ENCODE measurements around the gene EPRS1.
"Not testable (repeated sequence)": the region's sequence is repeated elsewhere in the genome, so short reads cannot be mapped to it uniquely, and the experiment has no call there.

Gene EPRS1

DNA sequence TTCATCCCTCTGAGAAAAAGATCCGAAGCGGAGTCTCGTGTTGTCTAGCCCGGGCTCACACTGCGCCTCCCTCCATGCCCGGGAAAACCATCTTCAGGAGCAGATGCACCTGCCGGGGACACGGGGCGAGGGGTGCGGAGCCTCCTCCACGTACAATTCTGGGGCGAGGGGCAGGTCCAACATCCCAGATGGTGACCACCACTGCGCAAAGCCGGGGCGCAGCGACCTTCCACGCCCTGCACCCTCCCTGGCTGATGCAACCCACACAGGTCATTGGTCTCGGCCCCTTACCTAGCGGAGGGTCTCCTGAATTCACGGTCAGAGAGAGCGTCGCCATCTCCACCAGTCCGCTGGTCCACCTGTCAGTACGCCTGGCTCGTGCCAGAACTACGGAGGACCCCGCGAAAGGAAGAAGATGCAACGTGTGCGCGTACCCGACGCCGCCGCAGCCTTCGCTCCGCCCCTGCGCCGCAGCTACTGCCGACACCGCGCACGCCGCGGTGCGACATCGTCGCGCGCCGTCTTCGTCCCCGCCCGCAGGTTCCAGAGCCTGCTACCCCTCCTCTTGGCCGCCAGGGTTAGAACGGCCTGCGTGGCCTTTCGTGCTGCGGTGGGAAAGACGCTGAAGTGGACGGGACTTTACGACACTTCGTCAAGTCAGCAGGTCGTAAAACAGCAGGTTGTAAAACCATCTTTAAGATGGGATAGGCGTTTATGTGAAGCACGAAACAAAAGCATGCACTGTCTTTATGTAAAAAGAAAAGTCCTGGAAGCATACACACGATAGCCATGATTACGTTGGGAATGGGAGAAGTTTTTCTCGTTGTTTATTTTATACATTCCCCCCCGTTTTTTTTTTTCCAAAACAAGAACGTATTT, at the start of gene EPRS1:
EPRS1 (minus strand) TSS at position 454 of the 879 bp plus-strand sequence; CDS start at position 337, 117 bp downstream.
- Mint-ChIP-seq H3K27me3 (ENCODE audit: low read depth) (no peaks in the 10 kb centered on the region), H3K4me3 (peak within 1 kb of the TSS; percentile 100)
- DNase-seq (ENCODE audit: low spot score) = peak; percentile 96

DNA sequence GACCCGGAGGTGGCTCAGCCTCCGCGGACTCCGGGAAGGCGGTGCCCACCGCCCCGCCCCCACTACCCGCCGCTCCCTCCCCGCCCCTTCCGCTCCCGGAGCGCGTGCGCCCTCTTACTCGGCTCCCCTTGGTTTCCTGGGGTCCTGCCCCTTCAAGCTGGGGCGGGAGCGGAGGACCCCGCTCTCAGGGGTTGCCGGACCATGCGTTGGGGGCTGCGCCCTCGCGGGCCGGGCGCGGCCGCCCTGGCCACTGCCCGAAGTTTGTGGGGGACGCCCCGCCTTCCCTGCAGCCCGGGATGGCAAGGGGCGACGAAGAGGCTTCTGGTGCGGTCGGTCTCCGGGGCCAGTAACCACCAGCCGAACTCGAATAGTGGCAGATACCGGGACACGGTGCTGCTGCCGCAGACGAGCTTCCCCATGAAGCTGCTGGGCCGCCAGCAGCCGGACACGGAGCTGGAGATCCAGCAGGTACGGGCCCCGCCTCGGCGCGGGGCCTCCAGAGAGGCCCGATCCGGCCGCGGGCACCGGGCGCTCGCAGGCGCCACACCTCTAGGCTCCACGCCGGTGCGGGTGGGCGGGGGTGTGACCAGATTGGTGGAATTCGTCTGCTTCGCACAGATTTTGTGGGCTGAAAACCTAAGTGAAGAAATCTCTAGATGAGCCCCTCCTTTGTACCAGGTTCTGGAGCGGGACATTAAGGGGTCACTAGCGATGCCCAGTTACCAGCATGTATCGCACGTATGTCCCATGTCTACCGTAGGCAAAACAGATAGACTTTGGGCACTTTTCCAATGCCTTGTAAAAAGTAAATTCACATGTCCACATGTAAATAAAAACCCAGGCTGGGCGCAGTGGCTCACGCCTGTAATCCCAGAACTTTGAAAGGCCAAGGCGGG, 48.0 kb upstream of the EPRS1 start, which contains the start of gene IARS2:
IARS2 (plus strand) TSS at position 117 of the 896 bp plus-strand sequence; CDS start at position 202, 85 bp downstream.
- DNase-seq (ENCODE audit: low spot score) = peak; percentile 85
- H3K27me3 Mint-ChIP-seq (ENCODE audit: low read depth) = peaks cover 2% of the 10 kb centered on the region
- H3K36me3 Mint-ChIP-seq (ENCODE audit: low read depth) = peaks cover 23% of the 10 kb centered on the region
- H3K4me1 Mint-ChIP-seq (ENCODE audit: low read depth) = peaks cover 16% of the 10 kb centered on the region
- H3K27ac Mint-ChIP-seq = peak within 1 kb of the TSS; percentile 49
- peak within 1 kb of the TSS; percentile 54 for H3K4me3 Mint-ChIP-seq
- no peaks in the 10 kb centered on the region for H3K9me3 Mint-ChIP-seq

More for the DNA sequence above, at the start of gene EPRS1:
- peak within 1 kb of the TSS; percentile 98 for H3K27ac Mint-ChIP-seq
- peaks cover 10% of the 10 kb centered on the region for H3K36me3 Mint-ChIP-seq (ENCODE audit: low read depth)
- peaks cover 27% of the 10 kb centered on the region for H3K4me1 Mint-ChIP-seq (ENCODE audit: low read depth)
- H3K9me3 Mint-ChIP-seq = no peaks in the 10 kb centered on the region

DNA sequence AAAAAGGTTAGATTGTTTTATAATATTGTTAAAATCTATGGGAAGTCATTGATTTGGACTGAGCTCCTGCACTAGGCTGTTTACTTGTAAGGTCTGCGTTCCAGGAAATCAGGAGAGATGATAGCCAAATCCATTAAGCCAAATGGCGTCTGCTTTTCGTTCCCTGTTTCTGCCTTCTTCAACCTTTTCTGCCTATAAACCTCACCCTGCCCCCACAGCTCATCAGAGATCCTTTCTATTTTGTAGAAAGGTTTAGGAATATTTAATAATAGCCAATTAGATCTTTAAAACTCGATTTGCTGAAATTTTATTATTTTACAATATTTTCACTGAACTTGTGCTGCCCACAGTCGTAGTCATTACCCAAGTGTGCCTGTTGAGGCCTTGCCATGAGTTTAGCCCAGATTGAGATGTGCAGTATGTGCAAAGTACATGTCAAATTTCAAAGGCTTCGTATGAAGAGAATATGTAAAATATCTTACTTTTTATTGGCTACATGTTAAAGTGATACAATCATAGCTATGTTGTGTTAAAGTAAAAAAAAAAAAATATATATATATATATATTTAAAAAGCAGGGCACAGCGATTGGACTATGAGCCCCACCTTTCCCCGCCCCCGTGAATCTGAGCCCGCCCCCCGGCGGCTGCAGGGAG, 47.2 kb upstream of the EPRS1 start:
- Mint-ChIP-seq H3K4me1 (ENCODE audit: low read depth) (peaks cover 16% of the 10 kb centered on the region), H3K36me3 (ENCODE audit: low read depth) (peaks cover 22% of the 10 kb centered on the region), H3K9me3 (no peaks in the 10 kb centered on the region), H3K27me3 (ENCODE audit: low read depth) (peaks cover 2% of the 10 kb centered on the region), H3K4me3 (no peak overlapping the region), H3K27ac (peak overlapping the region; percentile 49)
- DNase-seq (ENCODE audit: low spot score) = no peak

DNA sequence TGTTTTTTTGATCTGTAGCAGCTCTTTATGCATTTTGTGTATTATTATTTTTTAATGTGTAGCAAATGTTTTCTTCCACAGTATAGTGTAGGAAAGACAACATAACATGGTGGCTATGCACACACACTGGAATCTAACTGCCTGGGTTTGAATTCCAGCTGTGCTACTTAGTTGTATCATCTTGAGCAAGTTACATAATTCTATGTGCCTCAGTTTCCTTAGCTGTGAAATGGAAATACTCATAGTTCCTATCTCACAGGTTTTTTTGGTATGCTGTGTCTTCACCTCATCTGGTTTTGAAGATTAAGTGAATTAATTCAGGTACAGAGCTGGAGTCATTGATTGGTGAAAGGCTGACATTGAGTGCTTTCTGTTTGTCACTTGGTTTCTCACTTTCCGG, 46.4 kb upstream of the EPRS1 start:
- no peak for DNase-seq (ENCODE audit: low spot score)
- H3K27me3 Mint-ChIP-seq (ENCODE audit: low read depth) = peaks cover 2% of the 10 kb centered on the region
- no peak overlapping the region for H3K4me3 Mint-ChIP-seq
- peaks cover 17% of the 10 kb centered on the region for H3K36me3 Mint-ChIP-seq (ENCODE audit: low read depth)
- H3K4me1 Mint-ChIP-seq (ENCODE audit: low read depth) = peaks cover 14% of the 10 kb centered on the region
- H3K9me3 Mint-ChIP-seq = no peaks in the 10 kb centered on the region
- H3K27ac Mint-ChIP-seq = no peak overlapping the region

DNA sequence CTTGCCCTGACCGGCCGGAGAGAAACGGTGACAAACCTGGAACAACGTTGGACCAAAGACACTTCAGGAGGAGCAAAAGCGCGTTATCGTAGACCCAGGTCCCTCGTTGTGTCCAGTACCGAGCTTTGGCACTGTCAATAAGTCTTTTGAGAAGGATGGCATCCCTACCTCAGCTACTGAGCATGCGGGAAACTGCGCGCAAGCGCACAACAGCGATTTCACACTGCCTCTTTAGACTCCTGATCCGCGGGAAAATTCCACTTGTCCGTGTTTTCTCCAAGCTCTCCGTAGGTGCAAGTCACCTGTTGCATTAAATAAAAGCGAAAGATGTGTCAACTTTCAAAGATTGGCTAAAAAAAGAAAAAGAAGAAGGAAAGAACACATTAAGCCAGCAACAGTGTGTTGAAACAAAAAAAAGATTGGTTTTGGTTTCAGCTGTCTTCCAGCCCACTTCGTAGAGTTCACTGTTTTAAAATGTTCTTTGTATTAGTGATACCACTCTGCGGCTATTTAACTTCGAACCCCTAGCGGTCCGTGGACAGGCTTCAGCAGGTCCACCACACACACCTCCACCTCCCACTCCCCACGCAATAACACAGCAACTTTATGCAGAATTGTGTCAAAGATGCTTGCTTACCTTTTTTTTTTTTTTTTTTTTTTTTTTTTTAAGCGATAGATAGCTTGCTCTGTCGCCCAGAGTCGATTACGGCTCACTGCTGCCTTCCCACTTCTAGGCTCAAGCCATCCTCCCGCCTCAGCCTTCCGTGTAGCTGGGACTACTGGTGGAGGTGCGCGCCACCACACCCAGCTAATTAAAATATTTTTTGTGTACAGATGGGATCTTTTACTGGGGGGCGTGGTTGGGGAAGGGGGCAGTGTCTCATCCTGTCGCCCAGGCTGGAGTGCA, 43.6 kb upstream of the EPRS1 start, which contains the start of gene BPNT1:
BPNT1 (minus strand) TSS at position 139 of the 907 bp plus-strand sequence. CDS start 9,942 bp downstream, outside the sequence.
- Mint-ChIP-seq H3K4me1 (ENCODE audit: low read depth) (peaks cover 10% of the 10 kb centered on the region), H3K36me3 (ENCODE audit: low read depth) (peaks cover 4% of the 10 kb centered on the region), H3K27me3 (ENCODE audit: low read depth) (peaks cover 2% of the 10 kb centered on the region), H3K27ac (peak within 1 kb of the TSS; percentile 89), H3K4me3 (peak within 1 kb of the TSS; percentile 92), H3K9me3 (no peaks in the 10 kb centered on the region)
- DNase-seq (ENCODE audit: low spot score) = peak; percentile 95

DNA sequence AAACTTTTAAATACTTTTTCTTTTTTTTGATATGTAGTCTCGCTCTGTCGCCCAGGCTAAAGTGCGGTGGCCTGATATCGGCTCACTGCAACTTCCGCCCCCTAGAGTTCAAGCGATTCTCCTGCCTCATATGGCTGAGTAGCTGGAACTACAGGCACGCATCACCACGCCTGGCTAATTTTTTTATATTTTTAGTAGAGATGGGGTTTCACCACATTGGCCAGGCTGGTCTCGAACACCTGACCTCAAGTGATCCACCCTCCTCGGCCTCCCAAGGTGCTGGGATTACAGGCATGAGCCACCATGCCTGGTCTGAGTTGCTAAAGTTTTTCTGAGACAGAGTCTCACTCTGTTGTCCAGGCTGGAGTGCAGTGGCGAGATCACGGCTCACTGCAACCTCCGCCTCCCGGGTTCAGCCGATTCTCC, 40.0 kb upstream of the EPRS1 start:
- not testable (repeated sequence) for H3K9me3 Mint-ChIP-seq; H3K4me1 Mint-ChIP-seq (ENCODE audit: low read depth); DNase-seq (ENCODE audit: low spot score); H3K27ac Mint-ChIP-seq; H3K4me3 Mint-ChIP-seq; H3K27me3 Mint-ChIP-seq (ENCODE audit: low read depth); H3K36me3 Mint-ChIP-seq (ENCODE audit: low read depth)

DNA sequence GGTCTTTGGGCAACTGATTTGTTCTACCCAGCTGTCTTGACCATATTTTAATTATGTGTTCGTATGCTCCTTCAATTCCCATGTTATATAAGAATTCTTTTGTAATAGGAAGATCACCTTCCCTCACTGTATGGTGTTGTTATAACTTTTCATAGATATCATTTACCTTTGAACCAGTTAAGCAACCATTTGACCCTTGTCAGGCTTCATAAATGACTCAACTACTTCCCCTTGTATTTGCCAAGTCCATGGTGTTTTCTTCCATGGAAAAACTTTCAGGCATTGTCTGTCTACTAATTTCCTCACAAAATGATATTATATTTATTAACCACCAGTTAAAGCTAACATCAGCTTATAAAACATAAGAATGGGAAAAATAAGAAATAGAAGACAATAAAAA, 38.2 kb upstream of the EPRS1 start:
- DNase-seq (ENCODE audit: low spot score) = no peak
- Mint-ChIP-seq H3K9me3 (no peaks in the 10 kb centered on the region), H3K36me3 (ENCODE audit: low read depth) (peaks cover 4% of the 10 kb centered on the region)

DNA sequence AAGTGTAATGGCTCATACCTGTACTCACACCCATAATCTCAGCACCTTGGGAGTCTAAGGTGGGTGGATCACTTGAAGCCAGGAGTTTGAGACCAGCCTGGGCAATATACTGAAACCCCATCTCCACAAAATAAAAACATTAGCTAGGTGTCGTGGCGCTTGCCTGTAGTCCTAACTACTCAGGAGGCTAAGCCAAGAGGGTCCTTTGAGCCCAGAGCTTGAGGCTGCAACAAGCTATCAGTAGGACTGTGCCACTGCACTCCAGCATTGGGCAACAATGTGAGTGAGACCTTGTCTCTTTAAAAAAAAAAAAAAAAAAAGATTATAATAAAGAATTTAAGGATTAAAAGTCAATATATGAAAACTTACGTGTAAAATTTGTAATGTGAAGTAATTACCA, 31.6 kb upstream of the EPRS1 start:
- Mint-ChIP-seq H3K9me3 (no peaks in the 10 kb centered on the region), H3K27me3 (ENCODE audit: low read depth) (no peaks in the 10 kb centered on the region), H3K36me3 (ENCODE audit: low read depth) (peaks cover 24% of the 10 kb centered on the region), H3K27ac (no peak overlapping the region), H3K4me1 (ENCODE audit: low read depth) (no peaks in the 10 kb centered on the region), H3K4me3 (no peak overlapping the region)
- DNase-seq (ENCODE audit: low spot score) = no peak

More for the DNA sequence above, 38.2 kb upstream of the EPRS1 start:
- Mint-ChIP-seq H3K27ac (no peak overlapping the region), H3K27me3 (ENCODE audit: low read depth) (no peaks in the 10 kb centered on the region), H3K4me1 (ENCODE audit: low read depth) (peaks cover 6% of the 10 kb centered on the region), H3K4me3 (no peak overlapping the region)

DNA sequence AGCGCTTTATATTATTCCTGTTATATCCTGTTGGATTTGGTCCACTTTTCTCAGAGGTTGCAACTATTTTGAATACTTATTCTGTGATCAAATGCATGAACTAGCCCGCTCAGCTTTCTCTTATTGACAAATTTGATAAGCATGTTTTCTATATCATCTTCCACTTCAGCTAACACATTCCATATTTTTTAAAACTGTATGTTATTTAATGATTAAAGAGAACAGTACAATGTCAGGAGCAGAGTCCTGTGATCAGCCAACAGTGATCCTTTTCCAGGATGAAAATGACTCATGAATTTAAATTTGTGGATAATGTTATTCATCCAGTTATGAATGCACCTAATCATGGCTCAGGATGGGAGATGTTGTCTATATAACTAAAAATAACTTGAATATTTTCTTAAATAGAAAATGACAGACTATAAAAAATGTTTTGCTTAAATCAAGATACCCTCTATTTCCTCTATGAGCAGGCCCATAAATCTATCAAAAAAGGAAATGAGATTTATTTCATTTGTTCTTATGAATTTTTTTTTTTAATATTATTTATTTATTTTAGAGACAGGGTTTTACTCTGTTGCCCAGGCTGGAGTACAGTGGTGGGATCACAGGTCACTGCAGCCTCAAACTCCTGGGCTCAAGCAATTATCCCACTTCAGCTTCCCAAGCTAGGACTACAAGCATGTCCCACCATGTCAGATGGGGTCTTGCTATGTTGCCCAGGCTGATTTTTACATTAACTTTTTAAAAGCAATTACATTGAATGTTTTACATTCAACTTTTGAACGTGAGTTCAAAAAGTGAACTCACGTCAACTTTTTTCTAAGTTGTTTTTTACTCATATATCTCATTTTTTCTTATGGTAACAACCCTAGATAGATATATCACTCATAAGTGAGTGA, 30.8 kb upstream of the EPRS1 start:
- Mint-ChIP-seq H3K4me3 (no peak overlapping the region), H3K27ac (no peak overlapping the region), H3K4me1 (ENCODE audit: low read depth) (no peaks in the 10 kb centered on the region), H3K9me3 (no peaks in the 10 kb centered on the region), H3K27me3 (ENCODE audit: low read depth) (no peaks in the 10 kb centered on the region), H3K36me3 (ENCODE audit: low read depth) (peaks cover 29% of the 10 kb centered on the region)
- DNase-seq (ENCODE audit: low spot score) = no peak

DNA sequence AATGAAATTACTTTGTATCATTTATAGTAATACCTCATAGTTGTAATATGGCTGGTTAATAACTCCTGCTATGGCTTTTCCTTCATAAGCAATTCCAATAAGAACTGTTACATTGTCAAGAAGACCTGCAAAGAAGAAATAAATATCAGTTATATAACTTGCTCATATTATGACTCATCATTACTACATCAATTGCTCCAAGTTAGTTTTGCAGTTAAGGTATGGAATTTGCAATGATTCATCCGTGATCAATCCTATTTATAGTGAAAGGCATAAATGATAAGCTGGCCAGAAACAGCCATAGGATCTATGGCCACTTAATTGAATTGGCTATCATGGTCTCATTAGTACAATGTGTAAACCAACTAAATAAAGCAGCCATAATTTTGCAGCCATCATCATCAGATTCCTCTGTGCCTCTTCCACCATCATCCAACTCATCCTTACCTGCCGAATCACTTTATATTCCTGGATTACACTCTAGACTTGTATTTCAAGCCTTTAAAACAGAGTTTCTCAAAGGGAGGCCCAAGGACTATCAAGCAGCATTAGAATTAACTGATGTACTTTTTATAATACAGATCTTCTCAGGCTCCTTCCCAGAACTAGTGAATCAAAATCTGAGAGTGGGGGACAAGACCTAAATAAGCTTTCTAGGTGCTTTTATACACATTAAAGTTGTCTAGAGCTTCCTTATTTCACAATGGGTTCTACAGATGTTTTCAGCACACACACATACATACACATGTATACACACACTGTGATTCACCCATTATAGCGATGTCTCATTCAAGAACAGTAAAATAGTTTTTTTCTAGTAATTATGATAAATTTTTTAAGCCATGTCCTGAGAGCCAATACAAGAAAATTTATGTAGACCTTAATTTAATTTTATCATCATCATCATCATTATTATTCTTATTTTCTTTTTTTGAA, 21.2 kb upstream of the EPRS1 start:
- no peaks in the 10 kb centered on the region for H3K4me1 Mint-ChIP-seq (ENCODE audit: low read depth)
- H3K9me3 Mint-ChIP-seq = no peaks in the 10 kb centered on the region
- H3K27ac Mint-ChIP-seq = no peak overlapping the region
- H3K4me3 Mint-ChIP-seq = no peak overlapping the region
- H3K36me3 Mint-ChIP-seq (ENCODE audit: low read depth) = peaks cover 27% of the 10 kb centered on the region
- DNase-seq (ENCODE audit: low spot score) = no peak
- H3K27me3 Mint-ChIP-seq (ENCODE audit: low read depth) = no peaks in the 10 kb centered on the region

DNA sequence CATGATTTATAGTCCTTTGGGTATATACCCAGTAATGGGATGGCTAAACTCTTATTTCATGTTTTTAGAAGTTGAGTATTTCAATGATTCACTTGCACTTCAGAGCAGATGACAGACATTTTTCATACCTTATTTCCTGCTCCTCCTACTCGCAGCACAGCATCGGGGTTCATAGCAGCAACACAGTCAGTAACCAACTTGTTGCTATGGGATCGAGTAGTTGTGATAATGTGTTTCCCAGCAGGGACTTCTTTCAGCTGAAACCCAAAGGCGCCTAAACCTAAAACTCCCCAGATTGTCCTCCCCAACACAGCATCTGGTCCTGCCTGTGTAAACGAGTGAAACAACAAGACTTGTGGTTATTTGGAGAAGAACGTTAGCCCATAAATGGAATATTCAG, 16.3 kb upstream of the EPRS1 start:
- H3K27ac Mint-ChIP-seq = no peak overlapping the region
- no peak overlapping the region for H3K4me3 Mint-ChIP-seq
- H3K9me3 Mint-ChIP-seq = no peaks in the 10 kb centered on the region
- no peak for DNase-seq (ENCODE audit: low spot score)
- H3K36me3 Mint-ChIP-seq (ENCODE audit: low read depth) = peaks cover 21% of the 10 kb centered on the region
- no peaks in the 10 kb centered on the region for H3K4me1 Mint-ChIP-seq (ENCODE audit: low read depth)
- no peaks in the 10 kb centered on the region for H3K27me3 Mint-ChIP-seq (ENCODE audit: low read depth)
